Activated T-helper 2 cell treated with anti-CD3 and anti-CD28 coated beads, Interferon-gamma antibody, Interleukin-2, Interleukin-4, amounts not matched to agents 10 μg/mL and 5 μg/mL and 100 μg/mL, durations not matched to agents 14 hours and 24 hours and 36 hours (primary cell): ENCODE measurements around the gene C11orf16. TPM values are rescaled to one million over a fixed set of nuclear protein-coding genes. Genes with fewer than 3 reads are reported as not detected.
"Not testable (repeated sequence)": the region's sequence is repeated elsewhere in the genome, so short reads cannot be mapped to it uniquely, and the experiment has no call there.

ENCODE experiments used
- DNase-seq: peaks from one replicate; pipeline ENCODE4 v3.0.0; 2021; ENCODE audit warnings: low spot score
- H3K27ac Mint-ChIP-seq: one replicate; pipeline ENCODE4 v1.8.0; 2021; ENCODE audit warnings: mixed read lengths
- H3K27me3 Mint-ChIP-seq: one replicate; pipeline ENCODE4 v1.8.0; 2021; ENCODE audit warnings: low read depth, mixed read lengths
- H3K36me3 Mint-ChIP-seq: one replicate; pipeline ENCODE4 v1.8.0; 2021; ENCODE audit warnings: low read depth, mixed read lengths
- H3K4me1 Mint-ChIP-seq: one replicate; pipeline ENCODE4 v1.8.0; 2021; ENCODE audit warnings: low read depth, mixed read lengths
- H3K4me3 Mint-ChIP-seq: one replicate; pipeline ENCODE4 v1.8.0; 2021; ENCODE audit warnings: low read depth, mild to moderate bottlenecking, moderate library complexity, mixed read lengths
- H3K9me3 Mint-ChIP-seq: one replicate; pipeline ENCODE4 v1.8.0; 2021; ENCODE audit warnings: mixed read lengths
- intact Hi-C: fragments of 100-400 bp; cut with micrococcal nuclease; formaldehyde crosslinking; loops from one replicate; pipeline ENCODE4 v1.15.1; 2023
- total RNA-seq: library from RNA; stranded (reverse); gene quantifications from 2 replicates; pipeline ENCODE4 v1.2.3, GENCODE V29; 2022

Gene C11orf16
- total RNA-seq, 1 donor from 2014 or later, result not detected

GRCh38 chr11:8959546-8960166 is 26.9 kb upstream of the C11orf16 start:
- DNase-seq, result no peak
- Mint-ChIP-seq H3K4me1 (peaks cover 32% of the 10 kb centered on the region), H3K36me3 (peaks cover 20% of the 10 kb centered on the region), H3K9me3 (no peaks in the 10 kb centered on the region), H3K4me3 (no peak overlapping the region), H3K27ac (peak overlapping the region; percentile 5), H3K27me3 (no peaks in the 10 kb centered on the region)
- intact Hi-C loops, result loop anchor here (1.0 kb wide), 1 partner anchor 45 kb away; no protein-coding TSS in a partner anchor

GRCh38 chr11:8956860-8957259 is 24.1 kb upstream of the C11orf16 start:
- H3K9me3 Mint-ChIP-seq, result no peaks in the 10 kb centered on the region
- peaks cover 18% of the 10 kb centered on the region for H3K4me1 Mint-ChIP-seq
- H3K4me3 Mint-ChIP-seq, result no peak overlapping the region
- peaks cover 38% of the 10 kb centered on the region for H3K36me3 Mint-ChIP-seq
- no peaks in the 10 kb centered on the region for H3K27me3 Mint-ChIP-seq
- no peak overlapping the region for H3K27ac Mint-ChIP-seq
- no peak for DNase-seq
- intact Hi-C loops, result no loop called here

- Mint-ChIP-seq H3K4me3 (no peak overlapping the region), H3K9me3 (no peaks in the 10 kb centered on the region), H3K27ac (no peak overlapping the region), H3K36me3 (peaks cover 42% of the 10 kb centered on the region), H3K4me1 (peaks cover 7% of the 10 kb centered on the region), H3K27me3 (peaks cover 7% of the 10 kb centered on the region)
- intact Hi-C loops, result no loop called here
- DNase-seq, result no peak
Measured at GRCh38 chr11:8948886-8949285, 16.1 kb upstream of the C11orf16 start.

GRCh38 chr11:8947230-8947943 is 14.6 kb upstream of the C11orf16 start:
- no peaks in the 10 kb centered on the region for H3K9me3 Mint-ChIP-seq
- peaks cover 11% of the 10 kb centered on the region for H3K27me3 Mint-ChIP-seq
- no peak for DNase-seq
- no peak overlapping the region for H3K27ac Mint-ChIP-seq
- no peak overlapping the region for H3K4me3 Mint-ChIP-seq
- H3K4me1 Mint-ChIP-seq, result peaks cover 7% of the 10 kb centered on the region
- intact Hi-C loops, result no loop called here
- peaks cover 28% of the 10 kb centered on the region for H3K36me3 Mint-ChIP-seq

- DNase-seq, result no peak
- intact Hi-C loops, result no loop called here
- H3K27me3 Mint-ChIP-seq, result peaks cover 23% of the 10 kb centered on the region
- H3K4me1 Mint-ChIP-seq, result peaks cover 4% of the 10 kb centered on the region
- H3K4me3 Mint-ChIP-seq, result no peak within 1 kb of the TSS
- H3K36me3 Mint-ChIP-seq, result peaks cover 8% of the 10 kb centered on the region
- H3K9me3 Mint-ChIP-seq, result no peaks in the 10 kb centered on the region
- H3K27ac Mint-ChIP-seq, result no peak within 1 kb of the TSS
Measured at GRCh38 chr11:8942518-8943066, 9.8 kb upstream of the C11orf16 start, which contains the start of gene ASCL3. Gene ASCL3, minus strand, starts transcription at chr11:8943016. Its CDS starts 4,855 bp downstream, at chr11:8938161.

GRCh38 chr11:8941341-8942103 is 8.8 kb upstream of the C11orf16 start:
- no peak overlapping the region for H3K4me3 Mint-ChIP-seq
- no peaks in the 10 kb centered on the region for H3K36me3 Mint-ChIP-seq
- intact Hi-C loops, result no loop called here
- H3K27me3 Mint-ChIP-seq, result peaks cover 23% of the 10 kb centered on the region
- H3K4me1 Mint-ChIP-seq, result peaks cover 2% of the 10 kb centered on the region
- DNase-seq, result no peak
- H3K27ac Mint-ChIP-seq, result no peak overlapping the region
- H3K9me3 Mint-ChIP-seq, result no peaks in the 10 kb centered on the region

GRCh38 chr11:8937659-8938058 is 4.9 kb upstream of the C11orf16 start:
- Mint-ChIP-seq H3K36me3 (no peaks in the 10 kb centered on the region), H3K9me3 (no peaks in the 10 kb centered on the region), H3K4me3 (no peak overlapping the region), H3K27me3 (peaks cover 13% of the 10 kb centered on the region), H3K4me1 (peaks cover 2% of the 10 kb centered on the region), H3K27ac (no peak overlapping the region)
- intact Hi-C loops, result no loop called here
- DNase-seq, result no peak

- no peaks in the 10 kb centered on the region for H3K36me3 Mint-ChIP-seq
- no peak overlapping the region for H3K27ac Mint-ChIP-seq
- H3K4me1 Mint-ChIP-seq, result peaks cover 2% of the 10 kb centered on the region
- intact Hi-C loops, result no loop called here
- H3K27me3 Mint-ChIP-seq, result peaks cover 12% of the 10 kb centered on the region
- no peak for DNase-seq
- H3K9me3 Mint-ChIP-seq, result no peaks in the 10 kb centered on the region
- no peak overlapping the region for H3K4me3 Mint-ChIP-seq
Measured at GRCh38 chr11:8937159-8937558, 4.4 kb upstream of the C11orf16 start.

- H3K27ac Mint-ChIP-seq, intact Hi-C loops, DNase-seq, H3K36me3 Mint-ChIP-seq, H3K4me1 Mint-ChIP-seq, H3K9me3 Mint-ChIP-seq, H3K4me3 Mint-ChIP-seq, H3K27me3 Mint-ChIP-seq: not testable (repeated sequence)
Measured at GRCh38 chr11:8935789-8936188, 3.0 kb upstream of the C11orf16 start.

- no peak for DNase-seq
- Mint-ChIP-seq H3K27ac (no peak overlapping the region), H3K4me3 (no peak overlapping the region), H3K9me3 (no peaks in the 10 kb centered on the region), H3K27me3 (peaks cover 2% of the 10 kb centered on the region), H3K4me1 (peaks cover 2% of the 10 kb centered on the region), H3K36me3 (no peaks in the 10 kb centered on the region)
- intact Hi-C loops, result no loop called here
Measured at GRCh38 chr11:8934742-8935488, 2.2 kb upstream of the C11orf16 start.

- Mint-ChIP-seq H3K27me3 (no peaks in the 10 kb centered on the region), H3K27ac (no peak overlapping the region), H3K4me1 (peaks cover 2% of the 10 kb centered on the region), H3K4me3 (no peak overlapping the region), H3K36me3 (no peaks in the 10 kb centered on the region), H3K9me3 (no peaks in the 10 kb centered on the region)
- DNase-seq, result no peak
- intact Hi-C loops, result no loop called here
Measured at GRCh38 chr11:8933931-8934330, 1.2 kb upstream of the C11orf16 start.

GRCh38 chr11:8930456-8931175 is 2.1 kb downstream of the C11orf16 start:
- H3K9me3 Mint-ChIP-seq, result no peaks in the 10 kb centered on the region
- no peak overlapping the region for H3K27ac Mint-ChIP-seq
- DNase-seq, result no peak
- no peaks in the 10 kb centered on the region for H3K4me1 Mint-ChIP-seq
- H3K36me3 Mint-ChIP-seq, result no peaks in the 10 kb centered on the region
- H3K27me3 Mint-ChIP-seq, result no peaks in the 10 kb centered on the region
- H3K4me3 Mint-ChIP-seq, result no peak overlapping the region
- intact Hi-C loops, result no loop called here
